Dermis lymphatic vessel endothelial cell (primary cell): ENCODE data around the gene PKM. TPM values are rescaled to one million over a fixed set of nuclear protein-coding genes. Genes with fewer than 3 reads are reported as not detected.

ENCODE experiments used
- total RNA-seq: library from RNA; depleted of rRNA; stranded (reverse); fragments of >200 nt; gene quantifications from 2 replicates; pipeline ENCODE4 v1.2.1, GENCODE V29; 2014

PKM gene
- 506 and 691 TPM in 2 replicates for total RNA-seq

GRCh38 chr15:72231066-72231832 is at the start of gene PKM:
Gene PKM (minus strand): TSS chr15:72231190. CDS start chr15:72219097, 12,093 bp downstream.

GRCh38 chr15:72272213-72272996 is 41.4 kb upstream of the PKM start, which contains the start of gene PARP6:
Gene PARP6 (minus strand): TSS chr15:72272554. CDS start chr15:72267477, 5,077 bp downstream.

GRCh38 chr15:72197460-72198355 is 33.3 kb downstream of the PKM start, which contains the start of gene GRAMD2A:
Gene GRAMD2A (minus strand): TSS chr15:72197787.

Other genes with a start within 250 kb of the PKM start
- gene MYO9A, start 113.0 kb downstream of the PKM start, total RNA-seq = 29.8 and 33.7 TPM in 2 replicates
- 1.2 and 1.6 TPM in 2 replicates for gene SENP8, start 112.8 kb downstream of the PKM start, total RNA-seq
- under 0.01 and 0.17 TPM in 2 replicates for gene GRAMD2A, start 33.4 kb downstream of the PKM start, total RNA-seq
- gene PARP6, start 41.4 kb upstream of the PKM start, total RNA-seq = 10.9 and 13.2 TPM in 2 replicates
- gene CELF6, start 89.0 kb upstream of the PKM start, total RNA-seq = 0.11 and 0.17 TPM in 2 replicates
- gene HEXA, start 144.8 kb upstream of the PKM start, total RNA-seq = 98.3 and 116 TPM in 2 replicates
- not detected in 2 replicates for gene TMEM202, start 167.1 kb upstream of the PKM start, total RNA-seq
- 26.7 and 33.3 TPM in 2 replicates for gene ARIH1, start 243.1 kb upstream of the PKM start, total RNA-seq